Keratinocyte (primary cell): ENCODE measurements around the gene LCN10. TPM values are rescaled to one million over a fixed set of nuclear protein-coding genes. Genes with fewer than 3 reads are reported as not detected.
A peak's percentile ranks its signal among the peaks of the same experiment; 100 is the strongest.
"Not testable (repeated sequence)": the region's sequence is repeated elsewhere in the genome, so short reads cannot be mapped to it uniquely, and the experiment has no call there.

ENCODE experiments used
- DNase-seq: peaks from one replicate; pipeline ENCODE4 v3.0.0-alpha.2; 2011; ENCODE audit warnings: low read depth, missing footprints, low spot score
- FAIRE-seq: peaks from 2 replicates; lab custom pipeline; 2011; peaks lifted over from hg19 to GRCh38; lab: Jason Lieb, UNC
- H2AFZ ChIP-seq: 2 replicates; pipeline ENCODE4 v1.6.0; 2012; ENCODE audit warnings: low read length, control low read depth, inconsistent platforms; ENCODE audit not compliant: control insufficient read depth
- H3K27ac ChIP-seq: 2 replicates; pipeline ENCODE4 v1.5.1; 2011; ENCODE audit warnings: low read length; ENCODE audit not compliant: control insufficient read depth, insufficient read depth
- H3K27me3 ChIP-seq: 3 replicates; pipeline ENCODE4 v1.6.0; 2011; ENCODE audit warnings: low read length; ENCODE audit not compliant: control insufficient read depth, insufficient read depth; ENCODE audit errors: extremely low read depth
- H3K36me3 ChIP-seq, 2 experiments: 2 replicates in 1 of 2; 3 replicates in 1 of 2; pipeline ENCODE4 v1.5.1; 2011; ENCODE audit warnings: low read length in 2 of 2, mild to moderate bottlenecking in 1 of 2; ENCODE audit not compliant: control insufficient read depth in 2 of 2, insufficient read depth in 2 of 2; ENCODE audit errors: extremely low read depth in 1 of 2
- H3K4me1 ChIP-seq: 3 replicates; pipeline ENCODE4 v1.5.1; 2011; ENCODE audit warnings: low read length; ENCODE audit not compliant: control insufficient read depth, insufficient read depth; ENCODE audit errors: extremely low read depth
- H3K4me2 ChIP-seq: 3 replicates; pipeline ENCODE4 v1.6.0; 2011; ENCODE audit warnings: low read depth, low read length; ENCODE audit not compliant: control insufficient read depth, insufficient read depth; ENCODE audit errors: extremely low read depth
- H3K4me3 ChIP-seq, 3 experiments: fragments of 200-600 bp in 1 of 3; sonication (generic) in 1 of 3; 2 replicates in 2 of 3; 3 replicates in 1 of 3; pipeline ENCODE4 v1.5.1; 2011 to 2016; ENCODE audit warnings: low read length in 3 of 3, mild to moderate bottlenecking in 3 of 3, control low read depth in 2 of 3, inconsistent platforms in 1 of 3, low read depth in 1 of 3, mixed read lengths in 1 of 3, mixed run types in 1 of 3, moderate library complexity in 1 of 3; ENCODE audit not compliant: control insufficient read depth in 2 of 3, insufficient read depth in 2 of 3; ENCODE audit errors: extremely low read depth in 1 of 3
- H3K79me2 ChIP-seq: 2 replicates; pipeline ENCODE4 v1.6.0; 2012; ENCODE audit warnings: low read length; ENCODE audit not compliant: control insufficient read depth, insufficient read depth
- H3K9ac ChIP-seq: 3 replicates; pipeline ENCODE4 v1.6.0; 2011; ENCODE audit warnings: low read length; ENCODE audit not compliant: control insufficient read depth, insufficient read depth; ENCODE audit errors: extremely low read depth
- H3K9me1 ChIP-seq: 3 replicates; pipeline ENCODE4 v1.6.0; 2011; ENCODE audit warnings: low read length; ENCODE audit not compliant: control insufficient read depth, insufficient read depth; ENCODE audit errors: extremely low read depth
- H3K9me3 ChIP-seq: 2 replicates; pipeline ENCODE4 v1.5.1; 2012; ENCODE audit warnings: low read depth, low read length; ENCODE audit not compliant: control insufficient read depth
- H4K20me1 ChIP-seq: 3 replicates; pipeline ENCODE4 v1.6.0; 2011; ENCODE audit warnings: low read length; ENCODE audit not compliant: control insufficient read depth, insufficient read depth; ENCODE audit errors: extremely low read depth
- EZH2 ChIP-seq: IDR thresholded peaks from one replicate; pipeline ENCODE4 v1.6.1; 2012; ENCODE audit warnings: inconsistent platforms, mild to moderate bottlenecking, low read length, moderate library complexity
- dilution Hi-C: fragments of 300-500 bp; cut with MboI; formaldehyde crosslinking; loops from one replicate; pipeline ENCODE4 v1.7.0; 2020; ENCODE audit warnings: low sequenced_read_pairs; ENCODE audit not compliant: extremely low pct_ligation_motif_present
- polyA plus RNA-seq, 5 experiments: library from polyadenylated mRNA; depleted of rRNA in 3 of 5; stranded (reverse) in 3 of 5; stranded (forward) in 1 of 5; unstranded in 1 of 5; fragments of >200 nt; gene quantifications; 1 replicate in 1 of 5; 2 replicates in 3 of 5; 3 replicates in 1 of 5; pipeline versions ENCODE4 v1.2.1 to v1.2.3, GENCODE V29; 2011 to 2012; ENCODE audit warnings: missing spikeins in 2 of 5, low read depth in 1 of 5, low replicate concordance in 1 of 5
- TF ChIP-seq, protein P1 (sequence below), 3 experiments: IDR thresholded peaks in 1 of 3; conservative IDR thresholded peaks in 1 of 3; optimal IDR thresholded peaks in 1 of 3; 2 replicates in 2 of 3; 3 replicates in 1 of 3; pipeline versions ENCODE3 to v1.5.1; 2011; ENCODE audit warnings: low read length in 3 of 3, mild to moderate bottlenecking in 3 of 3, moderate library complexity in 2 of 3, control low read depth in 1 of 3, inconsistent platforms in 1 of 3; ENCODE audit not compliant: insufficient read depth in 2 of 3; ENCODE audit errors: extremely low read depth in 1 of 3

Gene LCN10
- polyA plus RNA-seq, 1 donor (not counting 4 experiments of a cell fraction or from before 2014, with no cell fraction given), result not detected

DNA sequence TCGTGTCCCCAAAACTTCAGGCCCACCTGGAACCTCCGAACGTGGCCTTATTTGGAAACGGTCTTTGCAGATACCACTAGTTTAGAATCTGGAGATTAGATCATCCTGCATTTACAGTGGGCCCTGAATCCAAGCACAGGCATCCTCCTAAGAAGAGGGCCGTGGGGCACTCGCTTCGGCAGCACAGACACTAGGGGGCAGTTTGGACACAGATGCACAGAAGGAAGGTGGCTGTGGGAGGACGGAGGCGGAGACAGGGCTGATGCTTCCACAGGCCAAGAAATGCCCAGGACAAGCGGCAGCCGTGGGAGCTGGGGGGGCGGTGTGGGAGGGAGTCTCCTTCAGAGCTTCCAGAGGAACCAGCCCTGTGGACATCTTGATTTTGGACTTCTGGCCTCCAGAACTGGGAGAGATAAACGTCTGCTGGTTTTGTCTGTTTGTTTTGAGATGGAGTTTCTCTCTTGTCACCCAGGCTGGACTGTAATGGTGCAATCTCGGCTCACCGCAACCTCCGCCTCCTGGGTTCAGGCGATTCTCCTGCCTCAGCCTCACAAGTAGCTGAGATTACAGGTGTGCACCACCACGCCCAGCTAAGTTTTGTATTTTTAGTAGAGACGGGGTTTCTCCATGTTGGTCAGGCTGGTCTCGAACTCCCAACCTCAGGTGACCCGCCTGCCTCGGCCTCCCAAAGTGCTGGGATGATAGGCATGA, 18.2 kb upstream of the LCN10 start:
- H3K27ac ChIP-seq, H3K9ac ChIP-seq, H3K79me2 ChIP-seq, H3K9me3 ChIP-seq, H3K9me1 ChIP-seq, dilution Hi-C loops, H3K4me2 ChIP-seq, H3K4me1 ChIP-seq, H2AFZ ChIP-seq, DNase-seq, H4K20me1 ChIP-seq, H3K36me3 ChIP-seq, H3K4me3 ChIP-seq: not testable (repeated sequence)
- peak; percentile 80 for FAIRE-seq
- TF ChIP-seq, protein P1, sequence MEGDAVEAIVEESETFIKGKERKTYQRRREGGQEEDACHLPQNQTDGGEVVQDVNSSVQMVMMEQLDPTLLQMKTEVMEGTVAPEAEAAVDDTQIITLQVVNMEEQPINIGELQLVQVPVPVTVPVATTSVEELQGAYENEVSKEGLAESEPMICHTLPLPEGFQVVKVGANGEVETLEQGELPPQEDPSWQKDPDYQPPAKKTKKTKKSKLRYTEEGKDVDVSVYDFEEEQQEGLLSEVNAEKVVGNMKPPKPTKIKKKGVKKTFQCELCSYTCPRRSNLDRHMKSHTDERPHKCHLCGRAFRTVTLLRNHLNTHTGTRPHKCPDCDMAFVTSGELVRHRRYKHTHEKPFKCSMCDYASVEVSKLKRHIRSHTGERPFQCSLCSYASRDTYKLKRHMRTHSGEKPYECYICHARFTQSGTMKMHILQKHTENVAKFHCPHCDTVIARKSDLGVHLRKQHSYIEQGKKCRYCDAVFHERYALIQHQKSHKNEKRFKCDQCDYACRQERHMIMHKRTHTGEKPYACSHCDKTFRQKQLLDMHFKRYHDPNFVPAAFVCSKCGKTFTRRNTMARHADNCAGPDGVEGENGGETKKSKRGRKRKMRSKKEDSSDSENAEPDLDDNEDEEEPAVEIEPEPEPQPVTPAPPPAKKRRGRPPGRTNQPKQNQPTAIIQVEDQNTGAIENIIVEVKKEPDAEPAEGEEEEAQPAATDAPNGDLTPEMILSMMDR (optimal IDR thresholded peaks at IDR 0.05 in 1 of 3, IDR thresholded peaks at IDR 0.05 in 1 of 3, conservative IDR thresholded peaks at IDR 0.05 in 1 of 3; ENCODE audit: extremely low read depth in 1 of 3, insufficient read depth in 2 of 3, low read length in 3 of 3), result peak; percentile 60 to 90 (median 69)
- H3K27me3 ChIP-seq, result peaks cover 22% of the 10 kb centered on the region

DNA sequence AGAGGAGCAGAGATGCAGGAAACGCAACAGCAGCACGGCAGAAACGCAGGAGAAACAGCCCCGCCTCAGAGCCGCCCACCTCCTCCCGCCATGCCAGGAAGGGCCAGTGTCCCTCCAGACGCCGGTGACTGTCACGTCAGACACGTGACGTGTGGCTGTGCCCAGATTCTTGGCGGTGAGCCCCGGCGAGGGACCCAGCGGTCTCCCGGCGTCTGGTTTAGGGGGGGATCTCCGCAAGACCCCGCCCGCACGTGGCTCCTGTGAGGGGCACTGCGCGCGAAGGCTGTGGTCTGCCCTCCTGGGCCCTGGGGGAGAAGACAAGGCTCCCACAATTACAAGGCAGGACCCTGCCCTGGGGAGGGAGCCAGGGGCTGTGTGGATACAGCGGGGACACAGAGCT, 17.7 kb upstream of the LCN10 start:
- no peak overlapping the region for H3K27ac ChIP-seq
- H3K4me3 ChIP-seq, result no peak overlapping the region
- no peaks in the 10 kb centered on the region for H3K4me1 ChIP-seq
- no peaks in the 10 kb centered on the region for H3K9me1 ChIP-seq
- H4K20me1 ChIP-seq, result no peaks in the 10 kb centered on the region
- H2AFZ ChIP-seq, result no peak overlapping the region
- FAIRE-seq, result no peak
- no peak for TF ChIP-seq EZH2
- TF ChIP-seq, protein P1 (optimal IDR thresholded peaks at IDR 0.05 in 1 of 3, IDR thresholded peaks at IDR 0.05 in 1 of 3, conservative IDR thresholded peaks at IDR 0.05 in 1 of 3; ENCODE audit: extremely low read depth in 1 of 3, insufficient read depth in 2 of 3, low read length in 3 of 3), result no peak
- H3K9me3 ChIP-seq, result peaks cover 5% of the 10 kb centered on the region
- no peaks in the 10 kb centered on the region for H3K79me2 ChIP-seq
- no peak overlapping the region for H3K9ac ChIP-seq
- dilution Hi-C loops, result no loop called here
- no peak for DNase-seq
- no peak overlapping the region for H3K4me2 ChIP-seq
- peaks cover 22% of the 10 kb centered on the region for H3K27me3 ChIP-seq
- H3K36me3 ChIP-seq, result no peaks in the 10 kb centered on the region
